Karpas-422 (cell line): ENCODE data around the gene BTG2. TPM values are rescaled to one million over a fixed set of nuclear protein-coding genes. Genes with fewer than 3 reads are reported as not detected.
"Not testable (repeated sequence)": the region's sequence is repeated elsewhere in the genome, so short reads cannot be mapped to it uniquely, and the experiment has no call there.

ENCODE experiments used
- DNase-seq: peaks from one replicate; pipeline ENCODE4 v3.0.0-alpha.2; 2015
- H2AFZ ChIP-seq: fragments of 200-600 bp; sonication (generic); 2 replicates; pipeline ENCODE4 v1.6.1; 2014; ENCODE audit warnings: antibody characterized with exemption, low read length, mixed read lengths
- H3K27ac ChIP-seq: fragments of 200-600 bp; sonication (generic); 2 replicates; pipeline ENCODE4 v1.5.1; 2014; ENCODE audit warnings: mild to moderate bottlenecking, low read length, moderate library complexity
- H3K27me3 ChIP-seq: fragments of 200-600 bp; sonication (generic); 2 replicates; pipeline ENCODE4 v1.6.1; 2014; ENCODE audit warnings: low read length, mixed read lengths
- H3K36me3 ChIP-seq: fragments of 200-600 bp; sonication (generic); 2 replicates; pipeline ENCODE4 v1.6.1; 2014; ENCODE audit warnings: low read length, mixed read lengths; ENCODE audit not compliant: insufficient read depth
- H3K4me1 ChIP-seq: fragments of 200-600 bp; sonication (generic); 2 replicates; pipeline ENCODE4 v1.6.1; 2014; ENCODE audit warnings: mild to moderate bottlenecking, low read length, mixed read lengths
- H3K4me2 ChIP-seq: fragments of 200-600 bp; sonication (generic); 2 replicates; pipeline ENCODE4 v1.6.1; 2014; ENCODE audit warnings: low read length, low read depth, mild to moderate bottlenecking; ENCODE audit not compliant: poor library complexity, severe bottlenecking
- H3K4me3 ChIP-seq: fragments of 200-600 bp; sonication (generic); 2 replicates; pipeline ENCODE4 v1.5.1; 2014; ENCODE audit warnings: mild to moderate bottlenecking, antibody characterized with exemption, low read length, mixed read lengths
- H3K79me2 ChIP-seq: fragments of 200-600 bp; sonication (generic); 2 replicates; pipeline ENCODE4 v1.6.1; 2014; ENCODE audit warnings: mild to moderate bottlenecking, low read length, mixed read lengths
- H3K9ac ChIP-seq: fragments of 200-600 bp; sonication (generic); 2 replicates; pipeline ENCODE4 v1.6.0; 2014; ENCODE audit warnings: low read length
- H3K9me2 ChIP-seq: fragments of 200-600 bp; sonication (generic), shearing (Covaris generic); replicated peaks from 2 replicates; pipeline ENCODE4 v1.6.0; 2014; ENCODE audit warnings: mild to moderate bottlenecking, low read length, moderate library complexity; ENCODE audit not compliant: insufficient read depth
- H3K9me3 ChIP-seq: fragments of 300-700, 200-600 bp; sonication (generic); 2 replicates; pipeline ENCODE4 v1.6.1; 2014; ENCODE audit warnings: low read length, mixed read lengths
- H4K20me1 ChIP-seq: fragments of 200-600 bp; sonication (generic); 2 replicates; pipeline ENCODE4 v1.6.1; 2014; ENCODE audit warnings: mild to moderate bottlenecking, antibody characterized with exemption, low read length, low read depth; ENCODE audit not compliant: insufficient read depth
- total RNA-seq: library from RNA; depleted of rRNA; stranded (reverse); fragments of >200 nt; shearing (Covaris generic); gene quantifications from 2 replicates; pipeline ENCODE4 v1.2.3, GENCODE V29; 2014; ENCODE audit warnings: low replicate concordance

Gene BTG2
- total RNA-seq, 1 experiment from 2014 or later = 258 TPM

DNA sequence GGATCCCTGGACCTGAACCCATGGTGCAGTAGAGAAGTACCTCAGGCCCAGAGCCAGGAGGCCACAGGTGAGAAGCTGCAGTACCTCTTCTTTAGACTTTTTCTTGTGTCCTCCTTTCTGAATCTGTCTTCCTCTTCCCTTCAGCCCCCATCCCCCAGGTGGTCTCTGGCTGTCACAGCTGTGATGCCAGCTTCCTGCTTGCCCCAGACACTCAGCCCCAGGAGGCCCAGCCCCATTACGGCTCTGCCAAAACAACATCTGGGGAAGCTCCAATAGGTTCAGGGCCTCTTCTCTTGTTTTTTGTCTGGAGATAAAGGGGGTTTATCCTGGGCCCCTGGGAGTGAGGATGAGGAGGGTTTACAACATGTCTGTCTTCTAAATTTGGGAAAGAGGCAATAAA lies 9.5 kb upstream of the BTG2 start:
- H4K20me1 ChIP-seq = no peaks in the 10 kb centered on the region
- peak overlapping the region; percentile 99 for H3K27ac ChIP-seq
- H3K27me3 ChIP-seq = no peaks in the 10 kb centered on the region
- peak overlapping the region; percentile 45 for H3K9ac ChIP-seq
- H3K9me3 ChIP-seq = no peaks in the 10 kb centered on the region
- H3K79me2 ChIP-seq = no peaks in the 10 kb centered on the region
- H2AFZ ChIP-seq = no peak overlapping the region
- no peaks in the 10 kb centered on the region for H3K36me3 ChIP-seq
- peaks cover 89% of the 10 kb centered on the region for H3K4me1 ChIP-seq
- H3K4me3 ChIP-seq = peak overlapping the region; percentile 40; the same call in 1 of the 2 replicates
- no peaks in the 10 kb centered on the region for H3K9me2 ChIP-seq
- H3K4me2 ChIP-seq = peak overlapping the region; percentile 43
- peak; percentile 87 for DNase-seq

DNA sequence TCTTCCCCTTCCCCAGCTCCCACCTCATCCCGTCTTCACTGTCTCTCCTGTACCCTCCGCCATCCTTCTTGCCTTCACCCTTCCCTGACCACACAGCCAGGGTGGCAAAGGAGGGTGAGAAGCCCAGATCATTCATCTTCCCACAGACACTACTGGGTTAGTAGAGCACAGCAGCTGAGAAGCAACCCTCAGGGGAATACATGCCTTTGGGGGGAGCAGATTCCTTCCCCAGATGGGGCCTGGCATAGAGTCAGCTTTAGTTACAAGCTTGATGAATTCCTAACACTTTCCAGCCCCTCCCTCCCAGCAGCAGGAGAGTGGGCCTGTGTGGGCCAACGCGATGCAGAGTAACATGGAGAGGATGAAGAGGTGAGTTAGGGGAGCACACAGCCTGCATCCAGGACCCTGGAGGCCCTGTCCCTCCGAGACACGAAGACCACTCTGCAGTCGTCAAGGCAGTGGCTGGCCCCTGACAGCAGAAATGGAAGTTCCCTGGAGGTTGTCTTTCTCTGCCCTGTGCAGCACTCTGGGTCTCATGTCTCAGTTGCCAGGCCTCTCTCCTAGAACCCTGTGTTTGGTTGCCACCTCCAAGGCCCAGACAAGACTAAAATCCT lies 8.8 kb upstream of the BTG2 start:
- H3K9me2 ChIP-seq = no peaks in the 10 kb centered on the region
- peak overlapping the region; percentile 40; the same call in 1 of the 2 replicates for H3K4me3 ChIP-seq
- H3K9ac ChIP-seq = peak overlapping the region; percentile 45
- no peak overlapping the region for H2AFZ ChIP-seq
- H3K27me3 ChIP-seq = no peaks in the 10 kb centered on the region
- no peaks in the 10 kb centered on the region for H3K79me2 ChIP-seq
- no peak for DNase-seq
- peak overlapping the region; percentile 43 for H3K4me2 ChIP-seq
- H4K20me1 ChIP-seq = no peaks in the 10 kb centered on the region
- H3K4me1 ChIP-seq = peaks cover 89% of the 10 kb centered on the region
- no peaks in the 10 kb centered on the region for H3K9me3 ChIP-seq
- peak overlapping the region; percentile 99 for H3K27ac ChIP-seq
- no peaks in the 10 kb centered on the region for H3K36me3 ChIP-seq

DNA sequence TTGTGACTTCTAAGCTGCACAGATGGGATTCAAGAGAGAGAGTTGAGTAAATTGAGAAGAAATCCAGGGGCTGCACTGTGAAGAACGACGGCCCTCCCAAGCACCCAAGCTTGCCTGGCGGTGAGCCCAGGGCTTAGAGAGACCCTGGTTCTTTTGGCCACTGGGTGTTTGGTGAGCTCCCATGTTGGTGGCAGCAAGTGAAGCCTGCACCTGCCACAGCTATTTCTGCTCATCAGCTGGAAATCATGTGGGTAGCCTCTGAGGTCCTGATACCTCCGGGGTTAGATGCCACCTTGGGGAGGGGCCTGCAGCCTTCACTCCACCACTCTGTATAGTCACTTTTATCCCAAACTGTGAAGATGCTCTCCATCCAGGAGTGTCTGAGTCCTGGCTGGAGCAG lies 6.2 kb upstream of the BTG2 start:
- peak overlapping the region; percentile 77 for H3K4me2 ChIP-seq
- peak overlapping the region; percentile 99 for H3K27ac ChIP-seq
- no peaks in the 10 kb centered on the region for H3K27me3 ChIP-seq
- no peaks in the 10 kb centered on the region for H4K20me1 ChIP-seq
- peak; percentile 94 for DNase-seq
- peaks cover 4% of the 10 kb centered on the region for H3K79me2 ChIP-seq
- no peaks in the 10 kb centered on the region for H3K9me2 ChIP-seq
- H3K4me1 ChIP-seq = peaks cover 98% of the 10 kb centered on the region
- H3K9ac ChIP-seq = peak overlapping the region; percentile 79
- no peaks in the 10 kb centered on the region for H3K9me3 ChIP-seq
- no peak overlapping the region for H2AFZ ChIP-seq
- H3K36me3 ChIP-seq = no peaks in the 10 kb centered on the region
- H3K4me3 ChIP-seq = peak overlapping the region; percentile 57

DNA sequence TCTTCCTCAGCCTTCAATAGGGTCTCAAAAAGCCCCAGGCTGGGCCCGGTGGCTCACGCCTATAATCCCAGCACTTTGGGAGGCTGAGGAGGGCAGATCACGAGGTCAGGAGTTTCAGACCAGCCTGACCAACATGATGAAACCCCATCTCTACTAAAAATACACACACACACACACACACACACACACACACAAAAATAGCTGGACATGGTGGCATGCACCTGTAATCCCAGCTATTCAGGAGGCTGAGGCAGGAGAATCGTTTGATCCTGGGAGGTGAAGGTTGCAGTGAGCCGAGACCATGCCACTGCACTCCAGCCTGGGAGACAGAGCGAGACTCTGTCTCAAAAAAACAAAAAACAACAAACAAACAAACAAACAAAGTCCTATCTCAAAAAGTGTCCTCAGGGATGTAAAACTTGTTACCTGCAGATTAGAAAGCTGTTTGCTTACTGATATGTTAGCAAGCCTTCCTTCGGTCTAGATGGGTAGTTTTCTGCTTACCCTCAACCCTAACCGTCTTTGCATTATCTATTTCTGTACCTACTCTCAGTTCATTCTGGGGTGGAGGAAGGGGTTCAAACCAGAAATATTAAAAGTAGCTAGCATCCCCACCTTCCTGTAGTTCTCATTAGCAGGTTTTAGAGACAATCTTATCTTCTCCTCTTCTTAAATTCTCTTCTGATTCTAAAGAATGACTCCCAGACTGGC lies 5.4 kb upstream of the BTG2 start:
- not testable (repeated sequence) for H3K9me3 ChIP-seq, H3K36me3 ChIP-seq, H3K27me3 ChIP-seq, H2AFZ ChIP-seq, H4K20me1 ChIP-seq, H3K9me2 ChIP-seq
- Histone ChIP-seq H3K4me1 (peaks cover 98% of the 10 kb centered on the region), H3K9ac (peak overlapping the region; percentile 79), H3K4me2 (peak overlapping the region; percentile 77), H3K4me3 (peak overlapping the region; percentile 57), H3K27ac (peak overlapping the region; percentile 99), H3K79me2 (peaks cover 11% of the 10 kb centered on the region)
- peak; percentile 88 for DNase-seq

DNA sequence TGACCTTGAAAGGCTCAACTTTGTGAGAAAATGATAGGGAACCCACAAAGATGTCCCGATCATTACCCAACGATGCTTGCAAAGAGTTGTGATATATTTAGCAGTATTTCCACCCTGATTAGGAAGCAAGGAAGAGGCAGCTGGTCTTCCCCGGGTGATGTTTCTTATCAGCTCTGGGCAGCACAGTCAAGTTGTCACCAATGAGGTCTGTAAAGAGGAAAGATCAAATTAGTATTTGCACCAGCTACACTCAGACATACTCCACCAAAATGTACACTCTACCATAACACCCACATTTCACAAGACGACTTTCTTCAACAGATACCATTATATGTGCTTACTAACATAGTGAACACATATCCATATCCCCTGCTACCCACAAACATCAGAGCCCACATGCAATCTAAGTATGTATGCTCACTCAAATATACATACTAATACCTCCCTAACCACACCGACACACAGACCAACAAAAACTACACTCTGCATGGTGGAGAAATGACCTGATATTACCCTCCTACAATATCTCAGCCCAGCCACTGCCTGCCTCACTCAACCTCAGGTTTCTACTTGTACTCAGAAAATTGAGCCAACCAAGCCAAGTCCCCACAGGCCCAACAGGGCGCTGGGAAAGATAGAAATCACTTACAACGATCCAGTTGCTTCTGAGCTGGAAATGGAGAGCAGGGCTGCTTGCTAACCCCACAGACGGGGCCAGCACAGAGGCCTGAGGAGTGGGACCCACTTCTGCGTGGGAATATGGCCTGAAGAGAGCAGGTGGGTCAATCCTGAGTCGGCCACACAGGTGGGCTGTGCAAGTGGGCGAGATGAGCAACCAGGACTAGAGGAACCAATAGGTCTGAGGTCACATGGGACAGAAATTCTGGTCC lies 4.6 kb upstream of the BTG2 start:
- Histone ChIP-seq H3K9me3 (no peaks in the 10 kb centered on the region), H3K36me3 (peaks cover 2% of the 10 kb centered on the region), H3K27ac (peak overlapping the region; percentile 99), H2AFZ (peak overlapping the region; percentile 21; the same call in 1 of the 2 replicates), H3K79me2 (peaks cover 15% of the 10 kb centered on the region), H3K4me3 (peak overlapping the region; percentile 57), H4K20me1 (peaks cover 3% of the 10 kb centered on the region), H3K9me2 (no peaks in the 10 kb centered on the region), H3K27me3 (no peaks in the 10 kb centered on the region), H3K4me1 (peaks cover 92% of the 10 kb centered on the region), H3K4me2 (peak overlapping the region; percentile 77), H3K9ac (peak overlapping the region; percentile 79)
- DNase-seq = peak; percentile 70

- Histone ChIP-seq H3K79me2 (peaks cover 21% of the 10 kb centered on the region), H3K9ac (peak overlapping the region; percentile 79), H3K4me2 (peak overlapping the region; percentile 77), H3K36me3 (peaks cover 8% of the 10 kb centered on the region), H3K27ac (peak overlapping the region; percentile 99), H2AFZ (peak overlapping the region; percentile 21; the same call in 1 of the 2 replicates), H3K9me2 (no peaks in the 10 kb centered on the region), H4K20me1 (peaks cover 9% of the 10 kb centered on the region), H3K27me3 (no peaks in the 10 kb centered on the region), H3K9me3 (no peaks in the 10 kb centered on the region), H3K4me3 (peak overlapping the region; percentile 57), H3K4me1 (peaks cover 88% of the 10 kb centered on the region)
- no peak for DNase-seq
Observed at GRCh38 chr1:203301331-203301668, 4.0 kb upstream of the BTG2 start.

- Histone ChIP-seq H3K9me3 (no peaks in the 10 kb centered on the region), H3K36me3 (peaks cover 19% of the 10 kb centered on the region), H3K4me2 (peak overlapping the region; percentile 100), H3K4me1 (peaks cover 87% of the 10 kb centered on the region), H3K27ac (peak overlapping the region; percentile 99), H4K20me1 (peaks cover 19% of the 10 kb centered on the region), H2AFZ (0 out of 2 replicates have a peak overlapping the region, but pooled peaks have one; percentile 13), H3K79me2 (peaks cover 31% of the 10 kb centered on the region), H3K4me3 (no peak overlapping the region), H3K9me2 (no peaks in the 10 kb centered on the region), H3K9ac (peak overlapping the region; percentile 97), H3K27me3 (no peaks in the 10 kb centered on the region)
- no peak for DNase-seq
Observed at GRCh38 chr1:203302456-203302855, 2.9 kb upstream of the BTG2 start.

- Histone ChIP-seq H3K36me3 (peaks cover 23% of the 10 kb centered on the region), H4K20me1 (peaks cover 24% of the 10 kb centered on the region), H3K9ac (peak overlapping the region; percentile 97), H3K9me3 (no peaks in the 10 kb centered on the region), H2AFZ (0 out of 2 replicates have a peak overlapping the region, but pooled peaks have one; percentile 13), H3K79me2 (peaks cover 33% of the 10 kb centered on the region), H3K4me2 (peak overlapping the region; percentile 100), H3K4me1 (peaks cover 87% of the 10 kb centered on the region), H3K27me3 (no peaks in the 10 kb centered on the region), H3K27ac (peak overlapping the region; percentile 99), H3K4me3 (no peak overlapping the region), H3K9me2 (no peaks in the 10 kb centered on the region)
- no peak for DNase-seq
Observed at GRCh38 chr1:203302894-203303293, 2.4 kb upstream of the BTG2 start.
